H9 (cell line): ENCODE measurements around the gene CLBA1. TPM values are rescaled to one million over a fixed set of nuclear protein-coding genes. Genes with fewer than 3 reads are reported as not detected.

Source experiments
- DNase-seq: peaks from one replicate; pipeline ENCODE4 v3.0.0-alpha.2; 2017
- H2AFZ ChIP-seq: one replicate; pipeline ENCODE4 v1.6.1; 2013; ENCODE audit warnings: mild to moderate bottlenecking, low read length, control low read depth, moderate library complexity
- H2AK5ac ChIP-seq: 2 replicates; pipeline ENCODE4 v1.6.1; 2013; ENCODE audit warnings: low read length, control low read depth, mixed read lengths; ENCODE audit not compliant: insufficient read length
- H2BK120ac ChIP-seq: one replicate; pipeline ENCODE4 v1.6.1; 2013; ENCODE audit warnings: low read depth, mild to moderate bottlenecking, low read length, control low read depth, inconsistent platforms; ENCODE audit not compliant: poor library complexity, severe bottlenecking
- H2BK12ac ChIP-seq: 2 replicates; pipeline ENCODE4 v1.6.1; 2013; ENCODE audit warnings: low read length, control low read depth, mixed read lengths, low read depth; ENCODE audit not compliant: insufficient read length
- H2BK15ac ChIP-seq: 2 replicates; pipeline ENCODE4 v1.6.1; 2013; ENCODE audit warnings: low read depth, low read length, control low read depth
- H2BK20ac ChIP-seq: one replicate; pipeline ENCODE4 v1.6.1; 2013; ENCODE audit warnings: low read depth, mild to moderate bottlenecking, low read length, control low read depth, inconsistent platforms; ENCODE audit not compliant: poor library complexity, severe bottlenecking
- H2BK5ac ChIP-seq: 2 replicates; pipeline ENCODE4 v1.6.1; 2013; ENCODE audit warnings: low read length, control low read depth, mixed read lengths; ENCODE audit not compliant: insufficient read length
- H3K14ac ChIP-seq: 2 replicates; pipeline ENCODE4 v1.6.1; 2013; ENCODE audit warnings: low read length, control low read depth; ENCODE audit not compliant: insufficient read depth
- H3K18ac ChIP-seq: 2 replicates; pipeline ENCODE4 v1.6.1; 2013; ENCODE audit warnings: low read depth, mild to moderate bottlenecking, mixed read lengths, low read length, control low read depth; ENCODE audit not compliant: insufficient read length
- H3K23ac ChIP-seq: 2 replicates; pipeline ENCODE4 v1.6.1; 2013; ENCODE audit warnings: low read length, control low read depth, mixed read lengths, low read depth; ENCODE audit not compliant: insufficient read length
- H3K23me2 ChIP-seq: 2 replicates; pipeline ENCODE4 v1.6.1; 2013; ENCODE audit warnings: low read depth, mild to moderate bottlenecking, mixed read lengths, low read length, control low read depth; ENCODE audit not compliant: insufficient read length, poor library complexity, severe bottlenecking
- H3K27ac ChIP-seq: 2 replicates; pipeline ENCODE4 v1.5.1; 2013; ENCODE audit warnings: low read length, control low read depth, mixed read lengths, low read depth; ENCODE audit not compliant: insufficient read length
- H3K27me3 ChIP-seq: 2 replicates; pipeline ENCODE4 v1.6.1; 2013; ENCODE audit warnings: low read length, control low read depth, inconsistent platforms; ENCODE audit not compliant: insufficient read depth
- H3K4ac ChIP-seq: 2 replicates; pipeline ENCODE4 v1.6.1; 2013; ENCODE audit warnings: low read depth, mild to moderate bottlenecking, control low read depth, inconsistent platforms, low read length, moderate library complexity
- H3K4me1 ChIP-seq: 2 replicates; pipeline ENCODE4 v1.6.1; 2013; ENCODE audit warnings: low read length, control low read depth, inconsistent platforms; ENCODE audit not compliant: insufficient read depth
- H3K4me2 ChIP-seq: 2 replicates; pipeline ENCODE4 v1.6.1; 2013; ENCODE audit warnings: low read length, control low read depth, mixed read lengths; ENCODE audit not compliant: insufficient read length, insufficient read depth
- H3K56ac ChIP-seq: 2 replicates; pipeline ENCODE4 v1.6.1; 2013; ENCODE audit warnings: low read depth, mild to moderate bottlenecking, mixed read lengths, low read length, control low read depth; ENCODE audit not compliant: insufficient read length
- H3K79me1 ChIP-seq: 2 replicates; pipeline ENCODE4 v1.6.1; 2013; ENCODE audit warnings: low read depth, mild to moderate bottlenecking, moderate library complexity, low read length, control low read depth, inconsistent platforms; ENCODE audit not compliant: insufficient read depth, poor library complexity, severe bottlenecking
- H3K79me2 ChIP-seq: 2 replicates; pipeline ENCODE4 v1.6.1; 2013; ENCODE audit warnings: low read length, control low read depth, inconsistent platforms; ENCODE audit not compliant: insufficient read depth
- H3K9ac ChIP-seq: 2 replicates; pipeline ENCODE4 v1.6.1; 2013; ENCODE audit warnings: low read length, control low read depth, mixed read lengths; ENCODE audit not compliant: insufficient read length; ENCODE audit errors: extremely low read depth
- H3K9me3 ChIP-seq: one replicate; pipeline ENCODE4 v1.6.1; 2013; ENCODE audit warnings: low read depth, low read length, inconsistent platforms; ENCODE audit not compliant: control insufficient read depth
- H3T11ph ChIP-seq: one replicate; pipeline ENCODE4 v1.6.1; 2013; ENCODE audit warnings: mild to moderate bottlenecking, low read length, control low read depth, inconsistent platforms
- H4K20me1 ChIP-seq: one replicate; pipeline ENCODE4 v1.6.1; 2013; ENCODE audit not compliant: control insufficient read depth, insufficient read length, insufficient read depth
- H4K5ac ChIP-seq: 2 replicates; pipeline ENCODE4 v1.6.1; 2013; ENCODE audit warnings: low read depth, mild to moderate bottlenecking, mixed read lengths, low read length, control low read depth; ENCODE audit not compliant: insufficient read length
- H4K8ac ChIP-seq: replicated peaks from 2 replicates; pipeline ENCODE4 v1.6.1; 2013; ENCODE audit warnings: low read length, control low read depth, mixed read lengths, low read depth; ENCODE audit not compliant: insufficient read length
- H4K91ac ChIP-seq: 2 replicates; pipeline ENCODE4 v1.6.1; 2013; ENCODE audit warnings: low read depth, mild to moderate bottlenecking, moderate library complexity, mixed read lengths, low read length, control low read depth; ENCODE audit not compliant: insufficient read length
- H3K27ac Mint-ChIP-seq, 3 experiments: 2 replicates in 2 of 3; 3 replicates in 1 of 3; pipeline ENCODE4 v1.8.0; 2020 to 2021; ENCODE audit warnings: mixed read lengths in 3 of 3, mild to moderate bottlenecking in 1 of 3, moderate library complexity in 1 of 3
- H3K27me3 Mint-ChIP-seq: 2 replicates; pipeline ENCODE4 v1.8.0; 2021; ENCODE audit warnings: low read depth, mild to moderate bottlenecking, moderate library complexity, mixed read lengths
- H3K36me3 Mint-ChIP-seq, 3 experiments: 2 replicates in 2 of 3; 3 replicates in 1 of 3; pipeline ENCODE4 v1.8.0; 2020 to 2021; ENCODE audit warnings: low read depth in 3 of 3, mixed read lengths in 3 of 3; ENCODE audit not compliant: insufficient read depth in 1 of 3
- H3K4me1 Mint-ChIP-seq, 2 experiments: 2 replicates each; pipeline ENCODE4 v1.8.0; 2020; ENCODE audit warnings: mixed read lengths in 2 of 2
- H3K4me3 Mint-ChIP-seq, 2 experiments: 2 replicates in 1 of 2; 3 replicates in 1 of 2; pipeline ENCODE4 v1.8.0; 2020 to 2021; ENCODE audit warnings: mild to moderate bottlenecking in 2 of 2, mixed read lengths in 2 of 2, moderate library complexity in 1 of 2
- H3K9me3 Mint-ChIP-seq, 2 experiments: 2 replicates in 1 of 2; 3 replicates in 1 of 2; pipeline ENCODE4 v1.8.0; 2020; ENCODE audit warnings: mild to moderate bottlenecking in 2 of 2, mixed read lengths in 2 of 2, moderate library complexity in 1 of 2
- WGBS: extraction: QIAGEN DNeasy Blood & Tissue Kit; methylation state at CpG from one replicate; pipeline ENCODE4 v1.1.7; 2013; ENCODE audit warnings: missing lambda C conversion rate, low lambda C conversion rate, mixed read lengths; ENCODE audit not compliant: insufficient read length; ENCODE audit errors: extremely low coverage; 5-methylcytosine and 5-hydroxymethylcytosine counted together
- total RNA-seq: library from RNA; stranded (reverse); gene quantifications from 2 replicates; pipeline ENCODE4 v1.2.1, GENCODE V29; 2021
- TF ChIP-seq, protein P1 (sequence below): fragments of 200-600 bp; sonication (generic); conservative IDR thresholded peaks from 3 replicates; pipeline ENCODE4 v1.8.0; 2021; ENCODE audit warnings: antibody characterized with exemption, mild to moderate bottlenecking

CLBA1 gene
- total RNA-seq, 1 experiment from 2014 or later = 2.4 TPM

DNA sequence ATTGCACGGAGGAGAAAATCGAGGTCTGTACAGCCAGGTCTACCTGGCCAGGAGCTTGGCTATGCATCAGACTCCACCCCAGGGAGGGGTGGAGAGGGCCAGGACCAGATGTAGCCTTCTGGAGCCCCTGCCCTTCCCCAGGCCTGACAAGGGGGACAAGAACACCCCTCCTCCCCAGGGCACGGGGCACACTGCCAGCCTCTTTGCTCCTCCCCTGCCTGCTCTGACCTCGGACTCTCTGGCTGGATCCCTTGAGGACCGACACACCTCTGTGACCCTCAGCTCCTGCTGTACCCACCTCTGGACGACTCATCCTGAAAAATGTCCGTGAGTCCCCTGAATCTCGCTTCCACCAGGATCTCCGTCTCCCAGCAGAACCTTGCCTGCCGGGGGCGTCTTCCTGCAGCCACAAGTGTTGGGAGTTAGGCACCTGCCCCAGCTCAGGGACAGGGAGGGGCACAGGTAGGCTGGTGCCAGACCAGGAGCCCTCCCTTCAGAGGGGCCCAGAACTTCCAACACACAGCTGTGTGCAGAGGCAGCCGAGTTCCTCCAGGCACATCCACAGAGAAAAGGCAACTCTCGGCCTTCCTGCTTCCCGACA, 29.2 kb upstream of the CLBA1 start:
- Histone ChIP-seq H3K4me1 (no peaks in the 10 kb centered on the region), H3K23me2 (no peaks in the 10 kb centered on the region), H3K4me2 (no peak overlapping the region), H3K27ac (no peak overlapping the region), H4K8ac (no peak overlapping the region), H4K5ac (no peak overlapping the region), H2BK15ac (no peak overlapping the region), H2BK20ac (no peak overlapping the region), H3T11ph (no peak overlapping the region), H2BK12ac (no peak overlapping the region), H4K91ac (no peak overlapping the region), H3K4ac (no peak overlapping the region), H3K9me3 (no peaks in the 10 kb centered on the region), H2AFZ (no peak overlapping the region), H2BK5ac (no peak overlapping the region), H2BK120ac (no peak overlapping the region), H3K23ac (no peak overlapping the region), H3K14ac (peak overlapping the region; percentile 44; the same call in 1 of the 2 replicates), H2AK5ac (no peak overlapping the region), H4K20me1 (no peaks in the 10 kb centered on the region), H3K56ac (no peak overlapping the region), H3K18ac (no peak overlapping the region), H3K79me2 (no peaks in the 10 kb centered on the region), H3K27me3 (no peaks in the 10 kb centered on the region), H3K9ac (no peak overlapping the region), H3K79me1 (no peaks in the 10 kb centered on the region)
- Mint-ChIP-seq H3K27me3 (peaks cover 24% of the 10 kb centered on the region), H3K27ac (no peak overlapping the region), H3K36me3 (no peaks in the 10 kb centered on the region; a peak in 1 of 7 replicates), H3K9me3 (peaks cover 0 to 8% of the 10 kb centered on the region in 2 experiments; a peak in 2 of 5 replicates), H3K4me1 (no peaks in the 10 kb centered on the region), H3K4me3 (no peak overlapping the region)
- no peak for DNase-seq
- TF ChIP-seq, protein P1, sequence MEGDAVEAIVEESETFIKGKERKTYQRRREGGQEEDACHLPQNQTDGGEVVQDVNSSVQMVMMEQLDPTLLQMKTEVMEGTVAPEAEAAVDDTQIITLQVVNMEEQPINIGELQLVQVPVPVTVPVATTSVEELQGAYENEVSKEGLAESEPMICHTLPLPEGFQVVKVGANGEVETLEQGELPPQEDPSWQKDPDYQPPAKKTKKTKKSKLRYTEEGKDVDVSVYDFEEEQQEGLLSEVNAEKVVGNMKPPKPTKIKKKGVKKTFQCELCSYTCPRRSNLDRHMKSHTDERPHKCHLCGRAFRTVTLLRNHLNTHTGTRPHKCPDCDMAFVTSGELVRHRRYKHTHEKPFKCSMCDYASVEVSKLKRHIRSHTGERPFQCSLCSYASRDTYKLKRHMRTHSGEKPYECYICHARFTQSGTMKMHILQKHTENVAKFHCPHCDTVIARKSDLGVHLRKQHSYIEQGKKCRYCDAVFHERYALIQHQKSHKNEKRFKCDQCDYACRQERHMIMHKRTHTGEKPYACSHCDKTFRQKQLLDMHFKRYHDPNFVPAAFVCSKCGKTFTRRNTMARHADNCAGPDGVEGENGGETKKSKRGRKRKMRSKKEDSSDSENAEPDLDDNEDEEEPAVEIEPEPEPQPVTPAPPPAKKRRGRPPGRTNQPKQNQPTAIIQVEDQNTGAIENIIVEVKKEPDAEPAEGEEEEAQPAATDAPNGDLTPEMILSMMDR = no peak
- WGBS = no CpG with 5 or more reads among the region's 14 CpGs
